KMS-11 (cell line): ENCODE results near the gene AKT3.

Experiments used
- H2AFZ ChIP-seq: fragments of 200-600 bp; sonication (generic); 2 replicates; pipeline ENCODE4 v1.6.1; 2016; ENCODE audit warnings: antibody characterized with exemption, mixed run types, low read depth
- H3K27ac ChIP-seq: fragments of 200-600 bp; sonication (generic); 2 replicates; pipeline ENCODE4 v1.6.1; 2016; ENCODE audit warnings: mild to moderate bottlenecking, mixed run types
- H3K27me3 ChIP-seq: fragments of 200-600 bp; sonication (generic); 2 replicates; pipeline ENCODE4 v1.6.1; 2017; ENCODE audit warnings: mild to moderate bottlenecking, low read depth, mixed run types, moderate library complexity; ENCODE audit not compliant: insufficient read depth
- H3K36me3 ChIP-seq: fragments of 200-600 bp; sonication (generic); 2 replicates; pipeline ENCODE4 v1.6.1; 2017; ENCODE audit warnings: mild to moderate bottlenecking, mixed run types; ENCODE audit not compliant: insufficient read depth
- H3K4me1 ChIP-seq: fragments of 200-600 bp; sonication (generic); 2 replicates; pipeline ENCODE4 v1.6.1; 2016; ENCODE audit warnings: mild to moderate bottlenecking, low read depth, mixed run types; ENCODE audit not compliant: poor library complexity, severe bottlenecking
- H3K4me2 ChIP-seq: fragments of 200-600 bp; sonication (generic); 2 replicates; pipeline ENCODE4 v1.7.0; 2016; ENCODE audit warnings: mild to moderate bottlenecking, mixed run types
- H3K4me3 ChIP-seq: fragments of 200-600 bp; sonication (generic); IDR thresholded peaks from 2 replicates; pipeline ENCODE4 v1.6.1; 2017; ENCODE audit warnings: low read depth, low read length, mixed read lengths; ENCODE audit not compliant: insufficient read depth
- H3K79me2 ChIP-seq: fragments of 200-600 bp; sonication (generic); 2 replicates; pipeline ENCODE4 v1.6.1; 2016; ENCODE audit warnings: low read depth, mixed run types; ENCODE audit not compliant: insufficient read depth
- H3K9ac ChIP-seq: fragments of 200-600 bp; sonication (generic); 2 replicates; pipeline ENCODE4 v1.6.1; 2016; ENCODE audit warnings: mild to moderate bottlenecking, mixed run types
- H4K20me1 ChIP-seq: fragments of 200-600 bp; sonication (generic); 2 replicates; pipeline ENCODE4 v1.6.1; 2016; ENCODE audit warnings: mild to moderate bottlenecking, mixed run types; ENCODE audit not compliant: insufficient read depth
- TF ChIP-seq, protein P1 (sequence below): fragments of 200-600 bp; sonication (generic); conservative IDR thresholded peaks from 2 replicates; pipeline ENCODE4 v1.6.1; 2017; ENCODE audit warnings: low read depth, mild to moderate bottlenecking, antibody characterized with exemption, low read length, moderate library complexity, mixed read lengths

The AKT3 gene

DNA sequence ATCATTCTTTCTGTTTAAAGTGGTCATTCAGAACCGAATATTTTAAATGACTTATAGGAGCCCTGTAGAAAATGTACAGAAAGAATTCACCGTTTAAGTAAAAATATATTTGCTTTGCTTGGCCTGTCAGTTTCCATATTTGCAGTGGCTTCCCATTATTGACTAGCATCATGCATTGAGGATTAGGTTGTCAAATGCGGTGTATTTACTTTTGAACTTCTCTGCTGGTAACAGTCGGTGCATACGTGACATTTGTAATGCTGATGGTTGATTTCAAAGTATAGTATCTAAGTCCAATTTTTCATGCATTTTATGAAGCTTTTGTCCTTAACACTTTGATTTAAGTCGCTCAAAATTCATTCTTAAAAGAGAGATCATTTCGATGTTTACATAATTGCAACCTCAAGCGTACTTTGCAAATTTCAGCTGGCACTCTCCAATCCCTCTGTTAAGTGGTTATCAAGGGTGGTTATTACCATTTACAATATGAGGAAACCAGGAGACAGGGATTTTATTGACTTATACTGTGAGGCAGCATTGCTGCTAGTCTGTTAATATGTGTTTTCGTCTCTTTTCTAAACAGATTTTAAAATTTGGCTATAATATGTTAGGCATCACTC lies 392.6 kb downstream of the AKT3 start:
- Histone ChIP-seq H3K79me2 (no peaks in the 10 kb centered on the region), H2AFZ (no peak overlapping the region), H3K36me3 (no peaks in the 10 kb centered on the region), H3K9ac (no peak overlapping the region), H3K27me3 (no peaks in the 10 kb centered on the region), H3K27ac (no peak overlapping the region), H3K4me1 (no peaks in the 10 kb centered on the region), H3K4me3 (no peak overlapping the region), H3K4me2 (no peak overlapping the region), H4K20me1 (0 out of 2 replicates have a peak, but pooled peaks cover 3% of the 10 kb centered on the region)
- TF ChIP-seq, protein P1, sequence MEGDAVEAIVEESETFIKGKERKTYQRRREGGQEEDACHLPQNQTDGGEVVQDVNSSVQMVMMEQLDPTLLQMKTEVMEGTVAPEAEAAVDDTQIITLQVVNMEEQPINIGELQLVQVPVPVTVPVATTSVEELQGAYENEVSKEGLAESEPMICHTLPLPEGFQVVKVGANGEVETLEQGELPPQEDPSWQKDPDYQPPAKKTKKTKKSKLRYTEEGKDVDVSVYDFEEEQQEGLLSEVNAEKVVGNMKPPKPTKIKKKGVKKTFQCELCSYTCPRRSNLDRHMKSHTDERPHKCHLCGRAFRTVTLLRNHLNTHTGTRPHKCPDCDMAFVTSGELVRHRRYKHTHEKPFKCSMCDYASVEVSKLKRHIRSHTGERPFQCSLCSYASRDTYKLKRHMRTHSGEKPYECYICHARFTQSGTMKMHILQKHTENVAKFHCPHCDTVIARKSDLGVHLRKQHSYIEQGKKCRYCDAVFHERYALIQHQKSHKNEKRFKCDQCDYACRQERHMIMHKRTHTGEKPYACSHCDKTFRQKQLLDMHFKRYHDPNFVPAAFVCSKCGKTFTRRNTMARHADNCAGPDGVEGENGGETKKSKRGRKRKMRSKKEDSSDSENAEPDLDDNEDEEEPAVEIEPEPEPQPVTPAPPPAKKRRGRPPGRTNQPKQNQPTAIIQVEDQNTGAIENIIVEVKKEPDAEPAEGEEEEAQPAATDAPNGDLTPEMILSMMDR = no peak

DNA sequence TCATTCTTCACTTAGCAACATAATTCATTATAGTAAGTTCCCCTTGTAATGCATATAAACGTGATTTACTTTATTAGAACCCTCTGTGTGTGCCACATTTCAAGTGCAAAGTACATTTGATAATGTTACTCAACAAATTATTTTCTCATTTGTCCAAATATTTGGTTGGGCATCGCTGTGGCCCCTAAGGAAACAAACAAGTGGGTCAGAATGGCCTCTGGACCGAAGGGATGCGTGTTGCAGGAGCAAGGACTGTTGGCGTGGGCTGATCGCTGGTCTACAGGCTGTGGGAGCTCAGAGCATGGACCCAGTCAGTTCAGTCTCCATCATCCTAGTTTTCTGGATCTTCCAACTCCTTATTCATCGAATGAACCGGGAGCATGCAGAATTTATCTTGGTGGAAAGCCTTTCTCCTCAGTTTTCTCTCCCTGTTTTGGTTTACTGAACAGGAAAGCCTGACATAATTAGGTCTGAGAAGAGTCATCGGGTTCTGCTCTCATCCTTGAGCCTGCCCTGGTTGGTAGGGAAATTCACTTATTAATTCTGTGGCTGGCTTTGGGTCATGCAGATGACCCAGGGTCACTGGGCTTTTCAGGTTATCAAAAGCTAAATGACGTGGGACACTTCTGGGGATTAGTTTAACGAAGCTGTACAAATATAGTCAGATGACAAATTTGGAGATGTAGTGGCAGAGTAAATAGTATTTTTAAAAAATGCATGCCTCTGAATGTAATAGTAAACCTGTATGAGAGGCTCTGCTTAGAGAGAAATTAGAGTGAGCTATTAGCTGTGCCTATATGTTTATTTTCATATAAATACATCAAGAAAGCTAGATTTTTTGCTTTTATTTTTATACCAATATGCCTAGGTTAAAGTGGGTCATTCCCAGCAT lies 394.0 kb downstream of the AKT3 start:
- Histone ChIP-seq H3K4me2 (no peak overlapping the region), H3K27ac (no peak overlapping the region), H4K20me1 (0 out of 2 replicates have a peak, but pooled peaks cover 3% of the 10 kb centered on the region), H2AFZ (no peak overlapping the region), H3K9ac (no peak overlapping the region), H3K4me1 (no peaks in the 10 kb centered on the region), H3K27me3 (no peaks in the 10 kb centered on the region), H3K4me3 (no peak overlapping the region), H3K79me2 (no peaks in the 10 kb centered on the region), H3K36me3 (no peaks in the 10 kb centered on the region)
- TF ChIP-seq, protein P1 = no peak

DNA sequence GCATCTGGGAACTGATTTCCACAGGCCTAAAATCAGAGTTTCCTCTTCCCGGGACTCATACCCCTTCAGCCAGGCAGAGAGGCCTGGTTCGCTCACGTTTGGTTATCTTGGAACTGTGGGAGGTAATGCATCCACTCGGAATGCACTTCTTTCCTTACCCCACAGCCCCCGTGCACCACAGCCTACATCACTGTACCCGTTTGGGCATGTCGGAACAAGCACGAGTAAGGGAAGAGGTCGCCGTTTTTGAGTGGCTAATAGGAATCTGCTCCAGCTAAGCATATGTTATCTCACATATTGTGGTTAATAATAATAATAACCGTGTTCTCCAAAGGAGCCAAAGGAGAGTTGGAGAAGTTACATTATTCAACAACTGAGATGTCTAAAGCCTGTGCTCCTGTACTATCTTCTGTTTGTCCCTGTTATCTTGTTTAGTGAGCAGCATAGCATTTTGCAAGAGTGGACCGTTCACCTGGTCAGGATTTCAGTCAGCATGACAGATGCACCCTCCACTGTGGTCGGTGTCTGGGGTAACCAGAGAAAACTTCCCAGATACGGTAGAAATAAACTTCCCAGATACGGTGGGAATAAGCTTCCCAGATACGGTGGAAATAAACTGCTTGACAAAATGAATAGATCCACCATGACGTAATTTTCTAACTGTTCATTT lies 395.6 kb downstream of the AKT3 start:
- Histone ChIP-seq H3K9ac (no peak overlapping the region), H3K79me2 (no peaks in the 10 kb centered on the region), H3K27me3 (no peaks in the 10 kb centered on the region), H2AFZ (no peak overlapping the region), H4K20me1 (0 out of 2 replicates have a peak, but pooled peaks cover 3% of the 10 kb centered on the region), H3K27ac (no peak overlapping the region), H3K4me1 (no peaks in the 10 kb centered on the region), H3K36me3 (no peaks in the 10 kb centered on the region), H3K4me2 (no peak overlapping the region), H3K4me3 (no peak overlapping the region)
- TF ChIP-seq, protein P1 = no peak

DNA sequence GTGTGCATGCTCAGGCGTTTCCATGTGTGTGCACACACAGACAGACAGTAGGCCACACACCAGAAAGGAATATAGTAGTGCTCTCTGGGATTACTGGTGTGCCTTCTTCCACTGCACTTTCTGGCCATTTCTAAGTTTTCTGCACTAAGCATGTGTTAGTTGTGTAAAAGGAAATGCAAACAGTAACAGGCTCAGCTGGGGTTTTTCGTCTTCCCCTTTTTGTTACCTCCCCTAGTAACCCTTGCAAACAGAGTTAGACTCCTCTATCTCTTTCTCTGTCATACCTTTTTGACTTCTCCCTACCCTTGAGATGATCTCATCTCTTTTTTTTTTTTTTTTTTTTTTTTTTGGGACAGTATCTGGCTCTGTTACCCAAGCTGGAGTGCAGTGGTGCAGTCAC lies 398.0 kb downstream of the AKT3 start:
- H3K27me3 ChIP-seq = no peaks in the 10 kb centered on the region
- no peak overlapping the region for H2AFZ ChIP-seq
- no peak overlapping the region for H3K9ac ChIP-seq
- H3K79me2 ChIP-seq = no peaks in the 10 kb centered on the region
- 0 out of 2 replicates have a peak, but pooled peaks cover under 1% of the 10 kb centered on the region for H4K20me1 ChIP-seq
- no peak overlapping the region for H3K27ac ChIP-seq
- no peak overlapping the region for H3K4me2 ChIP-seq
- H3K36me3 ChIP-seq = no peaks in the 10 kb centered on the region
- TF ChIP-seq, protein P1 = no peak
- H3K4me1 ChIP-seq = no peaks in the 10 kb centered on the region
- H3K4me3 ChIP-seq = no peak overlapping the region
